Psoas muscle (tissue), 8 donors: ENCODE measurements around the gene ZFP36. TPM values are rescaled to one million over a fixed set of nuclear protein-coding genes. Genes with fewer than 3 reads are reported as not detected.

Source experiments
- ATAC-seq, 4 donors: fragments of 200-7000 bp; cut with Tn5 transposase; one replicate each; pipeline ENCODE4 v1.9.1; 2020; ENCODE audit warnings: moderate library complexity in 3 of 4, mild to moderate bottlenecking in 2 of 4
- DNase-seq, 2 donors: peaks; one replicate each; pipeline ENCODE4 v3.0.0-alpha.2; 2020
- H3K27ac ChIP-seq: fragments of 200-600 bp; one replicate; pipeline ENCODE4 v1.8.0; 2022
- H3K27me3 ChIP-seq, 3 donors: fragments of 200-600 bp in 1 of 3; one replicate each; pipeline versions ENCODE4 v1.6.1 to v1.8.0; 2013 to 2022; ENCODE audit warnings: low read length in 2 of 3, mild to moderate bottlenecking in 2 of 3, moderate library complexity in 1 of 3; ENCODE audit not compliant: insufficient read depth in 3 of 3
- H3K36me3 ChIP-seq, 2 donors: fragments of 200-600 bp in 1 of 2; one replicate each; pipeline versions ENCODE4 v1.6.1 to v1.8.0; 2013 to 2022; ENCODE audit warnings: low read depth in 1 of 2, mild to moderate bottlenecking in 1 of 2, moderate library complexity in 1 of 2; ENCODE audit not compliant: insufficient read depth in 1 of 2
- H3K4me1 ChIP-seq: fragments of 200-600 bp; one replicate; pipeline ENCODE4 v1.8.0; 2022
- H3K4me3 ChIP-seq: fragments of 200-600 bp; one replicate; pipeline ENCODE4 v1.8.0; 2022; ENCODE audit warnings: mild to moderate bottlenecking
- H3K9me3 ChIP-seq: fragments of 200-600 bp; one replicate; pipeline ENCODE4 v1.8.0; 2022
- CTCF ChIP-seq: fragments of 200-600 bp; IDR thresholded peaks from one replicate; pipeline ENCODE4 v1.8.0; 2022; ENCODE audit warnings: antibody characterized with exemption
- WGBS, 3 donors: extraction: QIAGEN DNeasy Blood & Tissue Kit; methylation state at CpG; one replicate each; pipeline versions ENCODE4 v1.1.6 to v1.1.7; 2013; 5-methylcytosine and 5-hydroxymethylcytosine counted together
- intact Hi-C, 2 donors: fragments of 100-400 bp; cut with DNase I; formaldehyde crosslinking; loops; one replicate each; pipeline versions ENCODE4 v1.11.0 to v1.14.2; 2022
- polyA plus RNA-seq, 3 donors: library from polyadenylated mRNA; stranded (reverse); fragments of 200-250 nt; gene quantifications; one replicate each; pipeline ENCODE4 v1.2.3, GENCODE V29; 2013
- total RNA-seq, 4 donors: library from RNA; stranded (reverse); fragmentation: NEBNext Ultra II Directional in 2 of 4; extraction: Animal tissue kit (Norgen Biotek cat#: 25700) in 2 of 4; gene quantifications; one replicate each; pipeline versions ENCODE4 v1.2.1 to v1.2.4, GENCODE V29; 2021 to 2023
- donor health status: healthy with polysubstance abuse.
- donor health status: DM: no; HTN: no; CAD: no; lungs with moderate emphysema.
- donor health status: Bipolar disorder and iron deficiency.
- donor health status: healthy.
- donor health status: DM: yes; HTN: yes; CAD: no.
- donor health status: DM: no; HTN: no; CAD: no.
- donor health status: DM: no; HTN: no; CAD: no.
- donor health status: DM: yes; HTN: yes; CAD: no.

ZFP36 gene
- total and polyA plus RNA-seq, 7 donors: 32.1 to 391 (median 128) TPM

GRCh38 chr19:39384839-39385568, 21.6 kb upstream of the ZFP36 start:
- ATAC-seq (peak in 2 of 4 donors; percentile 11 to 27), DNase-seq (no peak)
- Histone ChIP-seq H3K4me1 (peaks cover 2% of the 10 kb centered on the region), H3K36me3 (peaks cover 14 to 100% of the 10 kb centered on the region in 2 donors), H3K9me3 (no peaks in the 10 kb centered on the region), H3K27ac (no peak overlapping the region), H3K4me3 (no peak overlapping the region), H3K27me3 (no peaks in the 10 kb centered on the region)
- TF ChIP-seq CTCF: no peak
- WGBS, 3 donors: 65% methylated on average over 9 of the region's 9 CpGs
- intact Hi-C loops: loop anchor here in 1 of 2 donors (5.0 kb wide), 1 partner anchor 32 kb away; no protein-coding TSS in a partner anchor

- Histone ChIP-seq H3K27me3 (no peaks in the 10 kb centered on the region), H3K4me3 (no peak overlapping the region), H3K27ac (no peak overlapping the region), H3K36me3 (peaks cover 9 to 92% of the 10 kb centered on the region in 2 donors), H3K9me3 (no peaks in the 10 kb centered on the region), H3K4me1 (peaks cover 5% of the 10 kb centered on the region)
- ATAC-seq: no peak
- 68 to 82% (median 72%) methylated on average over 20 of the region's 20 CpGs for WGBS, 3 donors
- TF ChIP-seq CTCF: no peak
- intact Hi-C loops: no loop called here
- no peak for DNase-seq
Measured at GRCh38 chr19:39385629-39386411, 20.8 kb upstream of the ZFP36 start.

GRCh38 chr19:39386557-39386956, 20.1 kb upstream of the ZFP36 start:
- Histone ChIP-seq H3K4me3 (no peak overlapping the region), H3K27ac (no peak overlapping the region), H3K27me3 (no peaks in the 10 kb centered on the region), H3K36me3 (peaks cover 3 to 85% of the 10 kb centered on the region in 2 donors), H3K4me1 (peaks cover 7% of the 10 kb centered on the region), H3K9me3 (no peaks in the 10 kb centered on the region)
- DNase-seq: no peak
- ATAC-seq: no peak
- intact Hi-C loops: no loop called here
- WGBS, 3 donors: 82 to 86% (median 85%) methylated on average over 7 of the region's 7 CpGs
- TF ChIP-seq CTCF: no peak

- Histone ChIP-seq H3K36me3 (peaks cover 0 to 70% of the 10 kb centered on the region in 2 donors), H3K4me1 (peaks cover 18% of the 10 kb centered on the region), H3K9me3 (no peaks in the 10 kb centered on the region), H3K27me3 (no peaks in the 10 kb centered on the region), H3K27ac (no peak overlapping the region), H3K4me3 (no peak overlapping the region)
- WGBS, 3 donors: 77 to 91% (median 77%) methylated on average over 5 of the region's 5 CpGs
- ATAC-seq (no peak), DNase-seq (peak in 1 of 2 donors; percentile 8)
- intact Hi-C loops: no loop called here
- no peak for TF ChIP-seq CTCF
Measured at GRCh38 chr19:39388657-39389056, 18.0 kb upstream of the ZFP36 start.
